Hepatocyte (in vitro differentiated cells): ENCODE results near the gene TECPR1.

Experiments used
- EZH2 ChIP-seq: fragments of 200-600 bp; sonication (generic); IDR thresholded peaks from 2 replicates; pipeline ENCODE4 v1.6.1; 2016; ENCODE audit warnings: antibody characterized with exemption, mild to moderate bottlenecking, borderline replicate concordance
- EZH2phosphoT487 ChIP-seq: fragments of 200-600 bp; sonication (generic); IDR thresholded peaks from one replicate; pipeline ENCODE4 v1.6.1; 2018; ENCODE audit warnings: antibody characterized with exemption, mild to moderate bottlenecking, low read depth, moderate library complexity; ENCODE audit not compliant: unreplicated experiment, severe bottlenecking
- TF ChIP-seq, protein P1 (sequence below): fragments of 200-600 bp; sonication (generic); IDR thresholded peaks from 2 replicates; pipeline ENCODE4 v1.5.1; 2016; ENCODE audit warnings: antibody characterized with exemption, mild to moderate bottlenecking; ENCODE audit not compliant: poor library complexity

DNA sequence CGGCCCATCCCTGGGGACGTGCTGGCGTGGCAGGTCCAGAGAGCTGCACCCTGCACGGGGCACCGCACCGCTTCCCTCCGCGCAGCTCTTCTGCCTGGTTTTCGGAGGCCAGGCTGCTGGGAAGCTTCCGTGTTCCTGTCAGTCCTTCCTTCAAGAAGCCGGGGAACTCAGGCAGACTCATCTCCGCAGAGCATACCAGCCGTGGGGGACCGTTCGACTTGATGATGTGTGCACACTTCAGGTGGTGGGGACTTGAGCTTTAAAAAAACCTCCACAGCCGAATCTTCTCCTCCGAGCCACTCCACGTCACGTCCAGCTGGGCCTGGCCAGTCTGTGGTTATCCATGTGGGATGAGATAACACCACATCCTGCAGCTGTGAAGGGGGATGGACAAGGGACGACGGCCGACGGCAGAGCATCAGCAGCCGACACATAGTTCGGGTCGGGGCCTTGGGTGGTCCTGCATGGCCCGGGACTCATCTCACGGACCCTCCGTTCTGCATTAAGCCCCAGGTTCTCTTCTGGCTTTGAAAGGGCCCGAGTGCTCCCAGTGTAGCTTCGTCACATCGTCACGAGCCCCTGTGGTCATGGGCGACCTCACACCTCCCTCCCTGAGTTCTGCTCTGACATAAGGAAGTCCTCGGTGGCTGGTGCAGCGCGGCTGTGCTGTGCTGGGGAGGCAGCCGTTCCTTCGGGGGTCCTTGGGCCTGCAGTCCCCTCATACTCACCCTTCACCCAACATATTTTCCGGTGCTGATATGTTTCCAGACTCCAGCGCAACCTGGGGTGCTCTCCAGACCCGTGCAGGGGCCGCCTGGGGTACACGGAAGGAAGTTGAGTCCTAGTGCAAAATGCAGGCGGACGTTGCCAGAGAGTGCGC is 45.3 kb downstream of the TECPR1 start:
- no peak for TF ChIP-seq EZH2phosphoT487
- TF ChIP-seq, protein P1, sequence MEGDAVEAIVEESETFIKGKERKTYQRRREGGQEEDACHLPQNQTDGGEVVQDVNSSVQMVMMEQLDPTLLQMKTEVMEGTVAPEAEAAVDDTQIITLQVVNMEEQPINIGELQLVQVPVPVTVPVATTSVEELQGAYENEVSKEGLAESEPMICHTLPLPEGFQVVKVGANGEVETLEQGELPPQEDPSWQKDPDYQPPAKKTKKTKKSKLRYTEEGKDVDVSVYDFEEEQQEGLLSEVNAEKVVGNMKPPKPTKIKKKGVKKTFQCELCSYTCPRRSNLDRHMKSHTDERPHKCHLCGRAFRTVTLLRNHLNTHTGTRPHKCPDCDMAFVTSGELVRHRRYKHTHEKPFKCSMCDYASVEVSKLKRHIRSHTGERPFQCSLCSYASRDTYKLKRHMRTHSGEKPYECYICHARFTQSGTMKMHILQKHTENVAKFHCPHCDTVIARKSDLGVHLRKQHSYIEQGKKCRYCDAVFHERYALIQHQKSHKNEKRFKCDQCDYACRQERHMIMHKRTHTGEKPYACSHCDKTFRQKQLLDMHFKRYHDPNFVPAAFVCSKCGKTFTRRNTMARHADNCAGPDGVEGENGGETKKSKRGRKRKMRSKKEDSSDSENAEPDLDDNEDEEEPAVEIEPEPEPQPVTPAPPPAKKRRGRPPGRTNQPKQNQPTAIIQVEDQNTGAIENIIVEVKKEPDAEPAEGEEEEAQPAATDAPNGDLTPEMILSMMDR = no peak
- TF ChIP-seq EZH2 = no peak
